Spinal cord (tissue), 10 donors: Measurements from ENCODE around the gene KLRK1. TPM values are rescaled to one million over a fixed set of nuclear protein-coding genes. Genes with fewer than 3 reads are reported as not detected.
"Not testable (repeated sequence)": the region's sequence is repeated elsewhere in the genome, so short reads cannot be mapped to it uniquely, and the experiment has no call there.

ENCODE experiments used
- DNase-seq, 6 donors: peaks; one replicate each; pipeline versions ENCODE4 v3.0.0 to v3.0.0-alpha.2; 2013 to 2015; ENCODE audit warnings: low spot score in 6 of 6, low read depth in 4 of 6
- H3K27ac ChIP-seq: one replicate; pipeline ENCODE4 v1.5.1; 2013; ENCODE audit warnings: low read depth, low read length, control low read depth
- H3K27me3 ChIP-seq: one replicate; pipeline ENCODE4 v1.6.1; 2013; ENCODE audit warnings: low read length; ENCODE audit not compliant: control insufficient read depth, insufficient read depth
- H3K36me3 ChIP-seq: one replicate; pipeline ENCODE4 v1.6.1; 2013; ENCODE audit warnings: low read length; ENCODE audit not compliant: control insufficient read depth, insufficient read depth
- H3K4me1 ChIP-seq: one replicate; pipeline ENCODE4 v1.6.1; 2013; ENCODE audit warnings: low read length; ENCODE audit not compliant: control insufficient read depth, insufficient read depth
- H3K4me3 ChIP-seq: one replicate; pipeline ENCODE4 v1.5.1; 2013; ENCODE audit warnings: low read depth, low read length, control low read depth
- H3K9me3 ChIP-seq: one replicate; pipeline ENCODE4 v1.6.1; 2013; ENCODE audit warnings: low read length; ENCODE audit not compliant: control insufficient read depth, insufficient read depth
- WGBS: methylation state at CpG from one replicate; pipeline ENCODE4 v1.1.5; 2013; ENCODE audit warnings: missing lambda C conversion rate; ENCODE audit not compliant: insufficient coverage; 5-methylcytosine and 5-hydroxymethylcytosine counted together
- polyA plus RNA-seq, 2 donors: library from polyadenylated mRNA; unstranded; fragments of 120-200 nt; gene quantifications; one replicate each; pipeline ENCODE4 v1.2.1, GENCODE V29; 2013; ENCODE audit not compliant: insufficient read length in 2 of 2
- total RNA-seq, 2 donors: library from RNA; depleted of rRNA in 1 of 2; stranded (reverse); fragments of 120-200 nt in 1 of 2; fragments of >200 nt in 1 of 2; gene quantifications; one replicate each; pipeline versions ENCODE4 v1.2.3 to v1.2.4, GENCODE V29; 2013 to 2014
- donor health status: healthy.

KLRK1 gene
- total and polyA plus RNA-seq, 4 donors: 2.1 to 10.1 (median 4.7) TPM

DNA sequence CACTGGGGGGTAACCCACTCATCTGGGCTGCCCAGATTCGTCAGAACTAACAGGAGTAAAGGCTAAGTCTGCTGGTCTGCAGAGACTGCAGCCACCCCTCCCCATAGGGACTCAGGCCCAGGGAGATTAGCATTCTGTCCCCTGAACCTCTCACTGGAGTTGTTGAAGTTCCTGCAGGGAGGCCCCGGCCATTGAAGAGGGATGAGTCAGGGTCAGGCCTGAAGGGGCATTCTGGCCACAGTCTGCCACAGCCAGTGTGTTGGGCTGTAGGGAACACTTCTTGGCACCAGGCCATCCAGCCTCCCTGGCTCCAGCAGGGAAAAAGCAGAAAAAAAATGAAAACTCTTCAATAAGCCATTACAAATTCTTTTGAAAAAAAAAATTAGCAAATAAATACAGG lies 35.3 kb downstream of the KLRK1 start:
- Histone ChIP-seq H3K4me1 (no peaks in the 10 kb centered on the region), H3K27ac (no peak overlapping the region), H3K36me3 (no peaks in the 10 kb centered on the region), H3K9me3 (no peaks in the 10 kb centered on the region), H3K27me3 (no peaks in the 10 kb centered on the region), H3K4me3 (no peak overlapping the region)
- WGBS: 53% methylated on average over 2 of the region's 2 CpGs
- DNase-seq: no peak

DNA sequence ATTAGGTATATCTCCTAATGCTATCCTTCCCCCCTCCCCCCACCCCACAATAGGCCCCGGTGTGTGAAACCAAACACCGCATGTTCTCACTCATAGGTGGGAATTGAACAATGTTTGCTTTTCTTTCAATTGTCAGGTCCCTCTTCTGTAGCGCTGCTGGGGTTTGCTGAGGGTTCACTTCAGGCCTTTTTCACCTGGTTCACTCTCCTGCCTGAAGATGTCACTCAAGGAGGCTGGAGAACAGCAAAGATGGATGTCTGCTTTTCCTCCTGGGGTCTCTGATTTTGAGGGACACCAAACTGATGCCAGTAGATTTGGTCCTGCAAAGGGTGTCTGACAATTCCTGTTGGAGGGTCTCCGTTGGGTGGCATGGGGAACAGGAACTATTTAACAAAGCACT lies 35.8 kb downstream of the KLRK1 start:
- 67% methylated on average over 1 of the region's 4 CpGs for WGBS
- Histone ChIP-seq H3K27ac (no peak overlapping the region), H3K4me3 (no peak overlapping the region), H3K36me3 (no peaks in the 10 kb centered on the region), H3K27me3 (no peaks in the 10 kb centered on the region), H3K9me3 (no peaks in the 10 kb centered on the region), H3K4me1 (no peaks in the 10 kb centered on the region)
- no peak for DNase-seq

- no CpG with 5 or more reads among the region's 3 CpGs for WGBS
- not testable (repeated sequence) for H3K4me1 ChIP-seq, H3K9me3 ChIP-seq
Observed at GRCh38 chr12:10351457-10351856, 38.4 kb downstream of the KLRK1 start.

DNA sequence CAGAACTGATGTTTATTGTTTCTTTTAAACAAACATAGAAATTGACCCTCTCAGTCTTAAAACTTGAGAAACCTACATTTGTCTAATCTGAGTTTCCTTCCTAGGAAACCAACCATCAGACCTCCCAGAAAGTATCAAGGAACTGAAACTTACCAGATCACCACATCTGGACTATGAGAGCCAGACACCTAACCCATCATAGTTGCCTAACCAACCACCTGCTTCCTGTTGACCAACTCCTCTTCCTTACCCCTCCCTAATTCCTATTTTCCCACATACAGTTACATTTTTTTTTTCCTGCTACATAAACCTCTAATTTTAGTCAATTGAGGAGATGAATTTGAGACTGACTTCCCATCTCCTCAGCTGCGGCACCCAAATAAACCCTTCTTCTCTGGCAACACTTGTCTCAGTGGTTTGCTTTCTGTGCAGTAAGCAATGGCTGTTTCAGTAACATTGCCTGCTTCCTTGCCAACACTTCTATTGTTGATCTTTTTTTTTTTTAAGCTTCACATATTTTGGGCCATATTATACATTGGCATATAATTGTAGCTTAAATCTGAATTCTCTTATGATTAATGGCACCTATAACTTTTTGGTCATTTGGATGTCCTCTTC lies 47.8 kb downstream of the KLRK1 start:
- no peaks in the 10 kb centered on the region for H3K36me3 ChIP-seq
- H3K4me3 ChIP-seq: no peak overlapping the region
- H3K9me3 ChIP-seq: no peaks in the 10 kb centered on the region
- H3K27ac ChIP-seq: no peak overlapping the region
- no peaks in the 10 kb centered on the region for H3K4me1 ChIP-seq
- WGBS: no CpG with 5 or more reads among the region's 1 CpG
- DNase-seq: no peak
- H3K27me3 ChIP-seq: no peaks in the 10 kb centered on the region

More at GRCh38 chr12:10351457-10351856, 38.4 kb downstream of the KLRK1 start:
- not testable (repeated sequence) for DNase-seq, H3K27ac ChIP-seq, H3K36me3 ChIP-seq, H3K27me3 ChIP-seq, H3K4me3 ChIP-seq

DNA sequence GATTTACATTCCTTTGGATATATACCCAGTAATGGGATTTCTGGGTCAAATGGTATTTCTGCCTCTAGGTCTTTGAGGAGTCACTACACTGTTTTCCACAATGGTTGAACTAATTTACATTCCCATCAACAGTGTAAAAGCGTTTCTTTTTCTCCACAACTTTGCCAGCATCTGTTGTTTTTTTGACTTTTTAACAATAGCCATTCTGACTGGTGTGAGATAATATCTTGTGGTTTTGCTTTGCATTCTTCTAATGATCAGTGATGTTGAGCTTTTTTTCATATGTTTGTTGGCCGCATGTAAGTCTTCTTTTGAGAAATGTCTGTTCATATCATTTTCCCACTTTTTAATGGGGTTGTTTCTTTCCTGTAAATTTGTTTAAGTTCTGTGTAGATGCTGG lies 48.9 kb downstream of the KLRK1 start:
- H3K4me3 ChIP-seq, H3K27ac ChIP-seq, DNase-seq, H3K4me1 ChIP-seq, H3K36me3 ChIP-seq, H3K9me3 ChIP-seq, H3K27me3 ChIP-seq: not testable (repeated sequence)
- 100% methylated on average over 1 of the region's 2 CpGs for WGBS

DNA sequence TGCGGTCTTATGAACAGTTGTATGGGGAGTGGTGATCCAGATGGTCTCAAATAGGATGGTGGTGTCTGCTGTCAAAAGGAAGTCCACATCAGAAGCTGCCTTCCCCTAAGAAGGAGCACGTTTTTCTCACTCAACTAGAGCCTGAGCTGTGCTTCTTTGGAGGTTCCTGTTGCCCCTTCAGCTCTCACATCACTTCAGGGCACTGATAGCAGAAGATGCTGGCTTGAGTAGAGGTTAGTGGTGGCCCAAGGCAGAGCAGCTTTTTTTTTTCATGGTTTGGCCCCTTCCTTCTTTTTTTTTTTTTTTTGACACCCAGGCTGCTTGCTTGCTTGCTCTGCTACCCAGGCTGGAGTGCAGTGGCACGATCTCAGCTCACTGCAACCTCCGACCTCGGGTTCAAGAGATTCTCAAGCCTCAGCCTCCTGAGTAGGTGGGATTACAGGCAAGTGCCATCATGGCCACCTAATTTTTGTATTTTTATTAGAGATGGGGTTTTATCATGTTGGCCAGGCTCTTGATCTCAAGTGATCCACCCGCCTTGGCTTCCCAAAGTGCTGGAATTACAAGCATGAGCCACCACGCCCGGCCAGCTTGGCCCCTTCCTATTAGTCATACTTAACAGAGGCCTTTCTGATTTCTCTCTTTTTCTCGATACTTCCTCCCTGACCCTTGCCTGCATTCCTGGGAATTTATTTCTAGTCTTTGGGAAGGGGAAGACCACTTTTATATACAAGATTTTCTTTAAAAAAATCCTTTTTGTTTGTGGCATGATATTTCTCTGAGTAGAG lies 50.6 kb downstream of the KLRK1 start:
- Histone ChIP-seq H3K4me1 (no peaks in the 10 kb centered on the region), H3K27me3 (no peaks in the 10 kb centered on the region), H3K9me3 (no peaks in the 10 kb centered on the region), H3K27ac (no peak overlapping the region), H3K4me3 (no peak overlapping the region), H3K36me3 (no peaks in the 10 kb centered on the region)
- DNase-seq: no peak
- 81% methylated on average over 3 of the region's 9 CpGs for WGBS

GRCh38 chr12:10338470-10338869 lies 51.4 kb downstream of the KLRK1 start:
- not testable (repeated sequence) for H3K27ac ChIP-seq, H3K9me3 ChIP-seq, H3K4me3 ChIP-seq, H3K4me1 ChIP-seq, H3K27me3 ChIP-seq, H3K36me3 ChIP-seq, DNase-seq
- no CpG with 5 or more reads among the region's 4 CpGs for WGBS

- 68% methylated on average over 4 of the region's 4 CpGs for WGBS
- not testable (repeated sequence) for H3K4me3 ChIP-seq, H3K27me3 ChIP-seq, DNase-seq, H3K36me3 ChIP-seq, H3K9me3 ChIP-seq, H3K27ac ChIP-seq, H3K4me1 ChIP-seq
Observed at GRCh38 chr12:10336196-10336595, 53.6 kb downstream of the KLRK1 start.

- H3K27ac ChIP-seq: no peak overlapping the region
- peak in 4 of 6 donors; percentile 7 to 72 (median 40) for DNase-seq
- no CpG with 5 or more reads among the region's 2 CpGs for WGBS
Observed at GRCh38 chr12:10331642-10332239, 58.1 kb downstream of the KLRK1 start.

GRCh38 chr12:10328691-10329090 lies 61.1 kb downstream of the KLRK1 start:
- H3K4me1 ChIP-seq, H3K36me3 ChIP-seq, H3K27me3 ChIP-seq, DNase-seq, H3K27ac ChIP-seq, H3K4me3 ChIP-seq, H3K9me3 ChIP-seq: not testable (repeated sequence)
- WGBS: no CpG with 5 or more reads among the region's 2 CpGs

More at GRCh38 chr12:10331642-10332239, 58.1 kb downstream of the KLRK1 start:
- no peak overlapping the region for H3K4me3 ChIP-seq
- H3K4me1 ChIP-seq: no peaks in the 10 kb centered on the region
- H3K27me3 ChIP-seq: no peaks in the 10 kb centered on the region
- H3K36me3 ChIP-seq: no peaks in the 10 kb centered on the region
- peaks cover 2% of the 10 kb centered on the region for H3K9me3 ChIP-seq
